ENCODE measurements around the gene CCDC70.

DNA sequence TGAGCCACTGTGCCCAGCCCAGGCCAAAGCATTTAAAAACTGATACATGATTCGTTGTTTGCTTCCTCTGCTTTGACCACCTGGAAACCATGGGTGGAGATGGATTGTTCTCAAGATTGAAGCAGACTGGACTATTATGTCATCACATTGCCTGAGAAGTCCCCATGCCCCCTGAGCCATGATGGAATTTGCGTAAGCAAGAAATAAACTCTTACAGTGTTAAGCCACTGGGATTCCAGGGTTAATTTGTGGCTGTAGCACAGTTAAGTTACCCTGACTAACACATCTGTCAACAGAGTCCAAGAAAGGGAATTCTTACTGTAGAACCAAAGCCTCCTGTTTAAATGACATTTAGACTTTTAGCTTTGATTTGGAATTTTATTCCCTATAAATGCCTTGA lies 38.4 kb upstream of the CCDC70 start:
- TF ChIP-seq SPI1 (IDR thresholded peaks at IDR 0.05; ENCODE audit: borderline replicate concordance, low read depth) (no peak), POLR2AphosphoS5 (IDR thresholded peaks at IDR 0.05; ENCODE audit: low read depth) (no peak)
- TF ChIP-seq, protein P1, sequence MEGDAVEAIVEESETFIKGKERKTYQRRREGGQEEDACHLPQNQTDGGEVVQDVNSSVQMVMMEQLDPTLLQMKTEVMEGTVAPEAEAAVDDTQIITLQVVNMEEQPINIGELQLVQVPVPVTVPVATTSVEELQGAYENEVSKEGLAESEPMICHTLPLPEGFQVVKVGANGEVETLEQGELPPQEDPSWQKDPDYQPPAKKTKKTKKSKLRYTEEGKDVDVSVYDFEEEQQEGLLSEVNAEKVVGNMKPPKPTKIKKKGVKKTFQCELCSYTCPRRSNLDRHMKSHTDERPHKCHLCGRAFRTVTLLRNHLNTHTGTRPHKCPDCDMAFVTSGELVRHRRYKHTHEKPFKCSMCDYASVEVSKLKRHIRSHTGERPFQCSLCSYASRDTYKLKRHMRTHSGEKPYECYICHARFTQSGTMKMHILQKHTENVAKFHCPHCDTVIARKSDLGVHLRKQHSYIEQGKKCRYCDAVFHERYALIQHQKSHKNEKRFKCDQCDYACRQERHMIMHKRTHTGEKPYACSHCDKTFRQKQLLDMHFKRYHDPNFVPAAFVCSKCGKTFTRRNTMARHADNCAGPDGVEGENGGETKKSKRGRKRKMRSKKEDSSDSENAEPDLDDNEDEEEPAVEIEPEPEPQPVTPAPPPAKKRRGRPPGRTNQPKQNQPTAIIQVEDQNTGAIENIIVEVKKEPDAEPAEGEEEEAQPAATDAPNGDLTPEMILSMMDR (IDR thresholded peaks at IDR 0.05; ENCODE audit: insufficient read depth, low read length) = no peak
